ENCODE results near the gene TUBB6.

The TUBB6 gene

DNA sequence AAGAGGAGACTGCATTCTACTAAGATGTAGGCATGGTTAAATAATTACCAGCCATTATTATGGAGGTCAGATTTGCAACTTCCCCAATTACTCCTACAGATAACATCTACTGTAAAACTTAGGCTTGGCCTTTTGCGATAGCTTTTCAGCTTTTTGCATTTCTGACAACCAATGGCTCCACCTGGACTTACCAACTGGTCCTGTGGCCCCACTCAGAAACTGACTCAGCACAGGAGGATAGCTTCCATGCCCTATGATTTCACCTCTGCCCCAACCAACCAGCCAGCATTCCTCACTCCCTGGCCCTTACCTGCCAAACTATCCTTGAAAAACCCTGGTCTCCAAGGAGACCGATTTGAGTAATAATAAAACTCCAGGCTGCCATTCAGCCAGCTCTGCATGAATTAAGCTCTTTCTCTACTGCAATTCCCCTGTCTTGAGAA is 28.2 kb downstream of the TUBB6 start:
- TF ChIP-seq, protein P1, sequence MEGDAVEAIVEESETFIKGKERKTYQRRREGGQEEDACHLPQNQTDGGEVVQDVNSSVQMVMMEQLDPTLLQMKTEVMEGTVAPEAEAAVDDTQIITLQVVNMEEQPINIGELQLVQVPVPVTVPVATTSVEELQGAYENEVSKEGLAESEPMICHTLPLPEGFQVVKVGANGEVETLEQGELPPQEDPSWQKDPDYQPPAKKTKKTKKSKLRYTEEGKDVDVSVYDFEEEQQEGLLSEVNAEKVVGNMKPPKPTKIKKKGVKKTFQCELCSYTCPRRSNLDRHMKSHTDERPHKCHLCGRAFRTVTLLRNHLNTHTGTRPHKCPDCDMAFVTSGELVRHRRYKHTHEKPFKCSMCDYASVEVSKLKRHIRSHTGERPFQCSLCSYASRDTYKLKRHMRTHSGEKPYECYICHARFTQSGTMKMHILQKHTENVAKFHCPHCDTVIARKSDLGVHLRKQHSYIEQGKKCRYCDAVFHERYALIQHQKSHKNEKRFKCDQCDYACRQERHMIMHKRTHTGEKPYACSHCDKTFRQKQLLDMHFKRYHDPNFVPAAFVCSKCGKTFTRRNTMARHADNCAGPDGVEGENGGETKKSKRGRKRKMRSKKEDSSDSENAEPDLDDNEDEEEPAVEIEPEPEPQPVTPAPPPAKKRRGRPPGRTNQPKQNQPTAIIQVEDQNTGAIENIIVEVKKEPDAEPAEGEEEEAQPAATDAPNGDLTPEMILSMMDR (IDR thresholded peaks at IDR 0.05; ENCODE audit: insufficient read depth, low read depth, low read length, missing control alignments), result no peak
- no peak for DNase-seq (ENCODE audit: low read depth)
- no peak overlapping the region for H3K4me3 ChIP-seq (ENCODE audit: low read depth, low read length)

GRCh38 chr18:12336887-12337286 is 28.8 kb downstream of the TUBB6 start:
- DNase-seq (ENCODE audit: low read depth), result no peak
- TF ChIP-seq, protein P1 (IDR thresholded peaks at IDR 0.05; ENCODE audit: insufficient read depth, low read depth, low read length, missing control alignments), result no peak
- no peak overlapping the region for H3K4me3 ChIP-seq (ENCODE audit: low read depth, low read length)

- H3K4me3 ChIP-seq (ENCODE audit: low read depth, low read length), result no peak overlapping the region
- no peak for DNase-seq (ENCODE audit: low read depth)
- TF ChIP-seq, protein P1 (IDR thresholded peaks at IDR 0.05; ENCODE audit: insufficient read depth, low read depth, low read length, missing control alignments), result no peak
Observed at GRCh38 chr18:12338382-12338781, 30.3 kb downstream of the TUBB6 start.

DNA sequence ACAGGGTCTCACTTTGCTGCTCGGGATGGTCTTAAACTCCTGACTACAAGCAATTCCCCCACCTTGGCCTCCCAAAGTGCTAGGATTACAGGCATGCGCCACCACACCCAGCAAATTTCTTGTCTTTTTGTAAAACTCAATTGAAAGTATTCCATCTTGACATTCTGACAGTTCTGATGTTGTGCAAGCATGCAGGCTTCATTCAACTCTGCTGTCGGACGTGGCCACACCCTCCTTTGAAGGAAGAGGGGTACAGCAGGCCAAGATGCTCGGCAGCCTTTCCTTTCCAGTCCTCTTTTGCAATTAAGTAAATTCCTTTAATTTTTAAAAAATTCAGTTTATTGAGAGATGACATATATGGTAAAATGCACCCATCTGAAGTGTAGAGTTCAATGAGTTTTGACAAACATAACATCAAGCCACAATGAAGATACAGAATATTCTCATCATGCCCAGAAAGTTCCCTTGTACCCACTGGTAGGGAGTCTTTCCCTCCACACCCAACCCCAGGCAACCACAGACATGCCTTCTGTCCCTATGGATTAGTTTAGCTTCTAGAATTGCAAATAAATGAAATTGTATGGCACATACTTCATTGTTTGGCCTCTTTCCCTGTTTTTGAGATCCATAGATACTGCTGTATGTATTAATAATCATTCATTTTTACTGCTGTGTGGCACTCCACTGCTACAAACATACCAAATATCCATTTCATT is 33.1 kb downstream of the TUBB6 start:
- no peak overlapping the region for H3K4me3 ChIP-seq (ENCODE audit: low read depth, low read length)
- TF ChIP-seq, protein P1 (IDR thresholded peaks at IDR 0.05; ENCODE audit: insufficient read depth, low read depth, low read length, missing control alignments), result no peak
- no peak for DNase-seq (ENCODE audit: low read depth)

GRCh38 chr18:12342661-12343060 is 34.6 kb downstream of the TUBB6 start:
- TF ChIP-seq, protein P1 (IDR thresholded peaks at IDR 0.05; ENCODE audit: insufficient read depth, low read depth, low read length, missing control alignments), result no peak
- DNase-seq (ENCODE audit: low read depth), result no peak
- H3K4me3 ChIP-seq (ENCODE audit: low read depth, low read length), result no peak overlapping the region

DNA sequence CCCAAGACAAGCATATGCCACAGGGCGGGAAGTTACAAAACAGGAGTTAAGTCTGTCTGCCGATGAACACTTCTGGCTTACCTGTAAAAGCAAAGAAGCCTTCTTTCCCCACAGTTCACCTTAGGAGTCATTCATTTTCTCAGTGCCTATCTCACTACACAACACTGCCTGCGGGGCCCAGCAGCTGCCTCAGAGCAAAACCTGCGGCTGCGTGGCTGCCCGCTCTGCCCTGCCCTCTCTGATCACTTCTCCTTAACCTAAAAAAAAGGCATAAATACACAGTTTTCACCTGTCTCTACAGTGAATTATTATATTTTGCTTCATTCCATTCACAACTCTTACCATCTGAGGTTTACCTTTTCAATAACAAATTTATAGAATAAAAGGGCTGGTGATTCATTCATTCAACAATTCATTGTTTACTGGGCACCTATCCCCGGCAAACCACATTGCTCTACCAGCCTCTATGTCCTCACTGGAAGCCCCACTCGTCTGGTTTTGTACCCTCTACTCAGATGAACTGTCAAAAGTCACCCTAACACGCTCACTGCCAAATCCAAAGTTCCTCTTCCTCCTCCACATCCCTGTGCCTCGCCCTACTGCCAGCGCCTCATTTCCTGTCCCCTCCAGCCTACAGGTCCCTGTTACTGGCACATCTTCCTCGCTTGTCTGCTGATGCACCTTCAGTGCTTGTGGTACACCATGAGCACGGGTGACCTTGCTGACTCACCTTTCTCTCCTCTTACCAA is 37.6 kb downstream of the TUBB6 start:
- DNase-seq (ENCODE audit: low read depth), result no peak
- TF ChIP-seq, protein P1 (IDR thresholded peaks at IDR 0.05; ENCODE audit: insufficient read depth, low read depth, low read length, missing control alignments), result no peak

More for the DNA sequence above, 37.6 kb downstream of the TUBB6 start:
- no peak overlapping the region for H3K4me3 ChIP-seq (ENCODE audit: low read depth, low read length)
